A549 (cell line): ENCODE measurements around the gene PTBP2. TPM values are rescaled to one million over a fixed set of nuclear protein-coding genes. Genes with fewer than 3 reads are reported as not detected.

Experiments used
- ATAC-seq, 2 experiments: fragments of 200-7000 bp in 1 of 2; fragments of >200 bp in 1 of 2; cut with Nextera tagmentation in 1 of 2; cut with Tn5 transposase in 1 of 2; 3 replicates each; pipeline versions ENCODE4 v1.8.0 to v1.9.1; 2018 to 2020; ENCODE audit warnings: mild to moderate bottlenecking in 1 of 2, moderate library complexity in 1 of 2
- CTCF ChIA-PET: fragments of 300-600 bp; sonication (Branson Sonifier 250); formaldehyde crosslinking; extraction: SDS; loops from one replicate; lab custom pipeline; 2021; ENCODE audit warnings: antibody characterized with exemption, inconsistent platforms; lab: Yijun Ruan, JAX
- POLR2A ChIA-PET: fragments of 350-600 bp; formaldehyde crosslinking; extraction: SDS; loops from one replicate; lab custom pipeline; 2021; ENCODE audit warnings: antibody characterized with exemption, inconsistent platforms; lab: Yijun Ruan, JAX
- DNase-seq, 2 experiments: peaks; one replicate each; pipeline versions ENCODE4 v3.0.0 to v3.0.0-alpha.2; 2011 to 2016; ENCODE audit warnings: low read depth in 1 of 2, low spot score in 1 of 2
- FAIRE-seq: peaks from 2 replicates; lab custom pipeline; 2011; peaks lifted over from hg19 to GRCh38; lab: Jason Lieb, UNC
- H3K27ac ChIP-seq, 2 experiments: fragments of >200 bp; sonication (Bioruptor Twin); formaldehyde crosslinking; 3 replicates each; pipeline ENCODE4 v1.5.1; 2016 to 2017
- H3K4me1 ChIP-seq: fragments of >200 bp; sonication (Bioruptor Twin); formaldehyde crosslinking; 3 replicates; pipeline ENCODE4 v1.6.1; 2016
- H3K4me2 ChIP-seq: fragments of >200 bp; sonication (Bioruptor Twin); formaldehyde crosslinking; 3 replicates; pipeline ENCODE4 v1.6.1; 2016
- H3K4me3 ChIP-seq: fragments of >200 bp; sonication (Bioruptor Twin); formaldehyde crosslinking; 3 replicates; pipeline ENCODE4 v1.5.1; 2016
- H3K9me3 ChIP-seq: fragments of >200 bp; sonication (Bioruptor Twin); formaldehyde crosslinking; 3 replicates; pipeline ENCODE4 v1.6.1; 2016
- BHLHE40 ChIP-seq: IDR thresholded peaks from 2 replicates; pipeline ENCODE4 v1.6.1; 2012; ENCODE audit warnings: low read depth, low read length, inconsistent platforms
- CBX8 ChIP-seq: fragments of 200-600 bp; sonication (generic); IDR thresholded peaks from 2 replicates; pipeline ENCODE4 v1.6.1; 2016
- CEBPB ChIP-seq, 2 experiments: fragments of >200 bp in 1 of 2; sonication (Bioruptor Twin) in 1 of 2; formaldehyde crosslinking in 1 of 2; IDR thresholded peaks; 2 replicates each; pipeline ENCODE4 v1.6.1; 2012 to 2016
- CHD2 ChIP-seq: fragments of 150-350 bp; IDR thresholded peaks from 2 replicates; pipeline ENCODE4 v1.6.1; 2014; ENCODE audit warnings: low read length; ENCODE audit not compliant: partially characterized antibody
- EP300 ChIP-seq, 2 experiments: fragments of >200 bp; sonication (Bioruptor Twin); formaldehyde crosslinking; IDR thresholded peaks; 2 replicates in 1 of 2; 3 replicates in 1 of 2; pipeline ENCODE4 v1.6.1; 2016 to 2017
- FOSL2 ChIP-seq, 2 experiments: fragments of 450-650 bp in 1 of 2; fragments of >200 bp in 1 of 2; sonication (Bioruptor Twin) in 1 of 2; formaldehyde crosslinking; IDR thresholded peaks; 2 replicates each; pipeline versions ENCODE4 v1.5.0 to v1.6.1; 2016 to 2020; ENCODE audit warnings: mild to moderate bottlenecking in 1 of 2, moderate library complexity in 1 of 2
- HDAC2 ChIP-seq: fragments of 200-600 bp; sonication (generic); IDR thresholded peaks from 2 replicates; pipeline ENCODE4 v1.6.1; 2016
- HEYL ChIP-seq: fragments of 250-450 bp; sonication (Bioruptor Pico); IDR thresholded peaks from 2 replicates; pipeline ENCODE4 v1.8.0; 2021; ENCODE audit warnings: mild to moderate bottlenecking, moderate library complexity
- HOXA7 ChIP-seq: fragments of 250-450 bp; sonication (Bioruptor Pico); IDR thresholded peaks from 2 replicates; pipeline ENCODE4 v1.5.0; 2020; ENCODE audit warnings: mild to moderate bottlenecking, moderate library complexity
- HOXB5 ChIP-seq: fragments of 250-450 bp; sonication (Bioruptor Pico); IDR thresholded peaks from 2 replicates; pipeline ENCODE4 v1.5.0; 2020; ENCODE audit warnings: mild to moderate bottlenecking, moderate library complexity
- MAFK ChIP-seq: fragments of 450-650 bp; IDR thresholded peaks from 2 replicates; pipeline ENCODE4 v1.6.1; 2014; ENCODE audit not compliant: partially characterized antibody
- MAZ ChIP-seq: fragments of 150-350 bp; IDR thresholded peaks from 2 replicates; pipeline ENCODE4 v1.6.1; 2014; ENCODE audit warnings: antibody characterized with exemption, low read depth, low read length, borderline replicate concordance
- NFE2L2 ChIP-seq: fragments of 150-350 bp; conservative IDR thresholded peaks from 2 replicates; pipeline ENCODE4 v1.6.1; 2014; ENCODE audit warnings: low read length
- NPAS2 ChIP-seq: fragments of 250-450 bp; sonication (Bioruptor Pico); IDR thresholded peaks from 2 replicates; pipeline ENCODE4 v1.8.0; 2022; ENCODE audit warnings: mild to moderate bottlenecking, moderate library complexity, borderline replicate concordance
- NR3C1 ChIP-seq: fragments of >200 bp; sonication (Bioruptor Twin); formaldehyde crosslinking; IDR thresholded peaks from 3 replicates; pipeline ENCODE4 v1.6.1; 2017
- POLR2A ChIP-seq: IDR thresholded peaks from 2 replicates; pipeline ENCODE4 v1.6.1; 2012; ENCODE audit warnings: mild to moderate bottlenecking, low read length
- POLR2AphosphoS2 ChIP-seq: conservative IDR thresholded peaks from 2 replicates; pipeline ENCODE4 v1.6.1; 2012; ENCODE audit warnings: low read length, improper control_type of control experiment, inconsistent platforms
- RAD21 ChIP-seq, 2 experiments: fragments of >200 bp in 1 of 2; sonication (Bioruptor Twin) in 1 of 2; formaldehyde crosslinking in 1 of 2; IDR thresholded peaks in 1 of 2; conservative IDR thresholded peaks in 1 of 2; 2 replicates in 1 of 2; 3 replicates in 1 of 2; pipeline ENCODE4 v1.6.1; 2012 to 2018; ENCODE audit warnings: inconsistent platforms in 1 of 2
- RCOR1 ChIP-seq: fragments of 150-350 bp; IDR thresholded peaks from 2 replicates; pipeline ENCODE4 v1.6.1; 2014; ENCODE audit warnings: antibody characterized with exemption, low read length, low read depth
- RFX5 ChIP-seq: fragments of 450-650 bp; IDR thresholded peaks from 2 replicates; pipeline ENCODE4 v1.7.1; 2014; ENCODE audit warnings: antibody characterized with exemption, mild to moderate bottlenecking, moderate library complexity
- RNF2 ChIP-seq: fragments of 200-600 bp; sonication (generic); IDR thresholded peaks from 2 replicates; pipeline ENCODE4 v1.6.1; 2016; ENCODE audit warnings: low read depth, mild to moderate bottlenecking, antibody characterized with exemption, moderate library complexity, borderline replicate concordance
- SMC3 ChIP-seq: fragments of >200 bp; sonication (Bioruptor Twin); formaldehyde crosslinking; IDR thresholded peaks from 3 replicates; pipeline ENCODE4 v1.6.1; 2018; ENCODE audit warnings: inconsistent platforms
- ZC3H11A ChIP-seq: fragments of 450-650 bp; IDR thresholded peaks from 2 replicates; pipeline ENCODE4 v1.6.1; 2014; ENCODE audit warnings: antibody characterized with exemption, mild to moderate bottlenecking
- ZNF302 ChIP-seq: fragments of 250-450 bp; sonication (Bioruptor Pico); IDR thresholded peaks from 2 replicates; pipeline ENCODE4 v1.9.0; 2021; ENCODE audit warnings: inconsistent platforms, mild to moderate bottlenecking, moderate library complexity
- ZSCAN20 ChIP-seq: fragments of 250-450 bp; sonication (Bioruptor Pico); IDR thresholded peaks from 2 replicates; pipeline ENCODE4 v1.8.0; 2022; ENCODE audit warnings: mild to moderate bottlenecking, moderate library complexity
- WGBS: methylation state at CpG from one replicate; pipeline ENCODE4 v1.1.6; 2017; ENCODE audit errors: missing lambda C conversion rate; 5-methylcytosine and 5-hydroxymethylcytosine counted together
- polyA plus RNA-seq, 4 experiments: library from polyadenylated mRNA; depleted of rRNA in 3 of 4; stranded (reverse); fragments of >200 nt; fragmentation: RNase III in 1 of 4; extraction: RNeasy Plus Mini Kit Qiagen cat#74134 plus additional on column Dnase treatment in 1 of 4; gene quantifications; 2 replicates in 3 of 4; 3 replicates in 1 of 4; pipeline ENCODE4 v1.2.3, GENCODE V29; 2011 to 2017
- TF ChIP-seq, protein P1 (sequence below): fragments of 450-650 bp; IDR thresholded peaks from 2 replicates; pipeline ENCODE4 v1.6.1; 2014; ENCODE audit warnings: antibody characterized with exemption
- TF ChIP-seq, protein P2 (sequence below): IDR thresholded peaks from 2 replicates; pipeline ENCODE4 v1.6.1; 2012; ENCODE audit warnings: low read depth, borderline replicate concordance
- TF ChIP-seq, protein P3 (sequence below): fragments of >200 bp; sonication (Bioruptor Twin); formaldehyde crosslinking; IDR thresholded peaks from 2 replicates; pipeline ENCODE4 v1.6.1; 2016
- TF ChIP-seq, protein P4 (sequence below): IDR thresholded peaks from 2 replicates; pipeline ENCODE4 v1.6.1; 2012

PTBP2 gene
- polyA plus RNA-seq, 2 of the 4 experiments (the other 2 are of a cell fraction), result 6.1 to 20.2 TPM

DNA sequence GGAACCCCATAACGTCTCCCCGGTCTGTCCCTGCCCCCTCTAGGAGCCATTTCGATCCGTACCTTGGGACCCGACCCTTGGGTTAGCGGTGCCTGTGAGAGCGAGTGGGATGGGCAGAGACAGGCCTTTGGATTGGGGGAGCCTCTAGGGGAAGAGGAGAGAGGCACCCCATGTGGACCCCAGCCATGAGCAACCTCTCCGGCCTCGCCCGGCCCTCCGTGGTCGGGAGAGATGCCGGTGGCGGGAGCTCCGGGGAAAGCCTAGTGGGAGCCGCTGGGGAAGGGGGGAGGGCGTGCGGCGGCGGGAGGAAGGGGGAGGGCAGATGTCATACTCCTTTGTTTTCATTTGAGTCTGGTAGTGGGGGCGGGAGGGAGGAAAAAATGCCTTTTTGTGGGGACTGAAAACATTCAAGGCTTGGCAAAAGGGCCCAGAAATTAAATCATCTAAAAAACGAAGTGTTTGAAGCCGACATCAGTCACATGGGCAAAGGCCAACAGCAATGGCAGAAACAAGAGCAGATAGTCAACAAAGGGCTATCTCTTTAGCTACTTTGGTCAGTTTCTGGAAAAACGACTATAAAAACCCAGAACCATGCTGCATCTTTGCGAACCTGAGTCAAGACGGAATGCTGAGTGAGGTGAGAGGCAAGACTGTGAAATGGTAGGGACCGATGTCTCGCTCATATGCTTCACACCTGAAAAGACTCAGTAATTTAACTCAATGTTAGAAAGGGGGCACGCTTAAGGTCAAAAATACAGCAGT lies 758 bp downstream of the PTBP2 start:
- peak; percentile 26 to 46 for DNase-seq
- no peak for TF ChIP-seq CHD2
- H3K27ac ChIP-seq, result peak overlapping the region; percentile 97 to 98
- ChIA-PET CTCF (no interaction called here), POLR2A (interaction anchor here (0.5 to 0.6 kb wide), 2 partner anchors 13 to 397 kb away, joined by 3 read pairs; no protein-coding TSS in a partner anchor)
- FAIRE-seq, result no peak
- WGBS, result 12% methylated on average over 11 of the region's 29 CpGs
- H3K4me2 ChIP-seq, result peak overlapping the region; percentile 95
- H3K4me3 ChIP-seq, result peak overlapping the region; percentile 98
- ATAC-seq, result peak; percentile 81 to 86
- peaks cover 6% of the 10 kb centered on the region; the same call in 2 of the 3 replicates for H3K4me1 ChIP-seq
- no peaks in the 10 kb centered on the region for H3K9me3 ChIP-seq

DNA sequence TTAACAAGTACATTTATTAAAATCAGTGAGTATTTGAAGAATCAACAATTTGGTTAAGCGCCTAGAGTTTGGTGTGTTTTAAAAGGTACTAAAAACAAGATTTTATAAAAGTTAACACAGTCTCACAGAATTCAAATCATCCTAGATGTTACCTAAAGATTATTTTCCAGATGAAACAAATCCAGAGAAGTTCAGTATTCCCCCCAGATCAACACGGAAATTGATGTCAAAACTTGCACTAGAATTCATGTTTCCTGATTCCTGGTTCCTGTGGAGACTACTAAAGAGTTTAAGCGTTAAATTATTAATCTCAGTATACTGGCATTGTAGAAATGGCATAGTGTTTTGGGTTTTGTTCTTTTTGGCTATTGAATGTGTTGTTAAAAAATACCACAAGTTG lies 1.4 kb downstream of the PTBP2 start:
- DNase-seq (no peak), ATAC-seq (no peak), FAIRE-seq (no peak)
- no peaks in the 10 kb centered on the region for H3K9me3 ChIP-seq
- peak overlapping the region; percentile 98 for H3K4me3 ChIP-seq
- peak overlapping the region; percentile 97 to 98; a peak in 4 of 6 replicates for H3K27ac ChIP-seq
- WGBS, result 50% methylated on average over 3 of the region's 3 CpGs
- POLR2A ChIA-PET, result no interaction called here
- peak overlapping the region; percentile 95 for H3K4me2 ChIP-seq
- CTCF ChIA-PET, result no interaction called here
- peaks cover 6% of the 10 kb centered on the region; the same call in 2 of the 3 replicates for H3K4me1 ChIP-seq
- TF ChIP-seq, protein P1, sequence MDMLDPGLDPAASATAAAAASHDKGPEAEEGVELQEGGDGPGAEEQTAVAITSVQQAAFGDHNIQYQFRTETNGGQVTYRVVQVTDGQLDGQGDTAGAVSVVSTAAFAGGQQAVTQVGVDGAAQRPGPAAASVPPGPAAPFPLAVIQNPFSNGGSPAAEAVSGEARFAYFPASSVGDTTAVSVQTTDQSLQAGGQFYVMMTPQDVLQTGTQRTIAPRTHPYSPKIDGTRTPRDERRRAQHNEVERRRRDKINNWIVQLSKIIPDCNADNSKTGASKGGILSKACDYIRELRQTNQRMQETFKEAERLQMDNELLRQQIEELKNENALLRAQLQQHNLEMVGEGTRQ, result no peak
- TF ChIP-seq, protein P2, sequence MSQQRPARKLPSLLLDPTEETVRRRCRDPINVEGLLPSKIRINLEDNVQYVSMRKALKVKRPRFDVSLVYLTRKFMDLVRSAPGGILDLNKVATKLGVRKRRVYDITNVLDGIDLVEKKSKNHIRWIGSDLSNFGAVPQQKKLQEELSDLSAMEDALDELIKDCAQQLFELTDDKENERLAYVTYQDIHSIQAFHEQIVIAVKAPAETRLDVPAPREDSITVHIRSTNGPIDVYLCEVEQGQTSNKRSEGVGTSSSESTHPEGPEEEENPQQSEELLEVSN, result no peak

DNA sequence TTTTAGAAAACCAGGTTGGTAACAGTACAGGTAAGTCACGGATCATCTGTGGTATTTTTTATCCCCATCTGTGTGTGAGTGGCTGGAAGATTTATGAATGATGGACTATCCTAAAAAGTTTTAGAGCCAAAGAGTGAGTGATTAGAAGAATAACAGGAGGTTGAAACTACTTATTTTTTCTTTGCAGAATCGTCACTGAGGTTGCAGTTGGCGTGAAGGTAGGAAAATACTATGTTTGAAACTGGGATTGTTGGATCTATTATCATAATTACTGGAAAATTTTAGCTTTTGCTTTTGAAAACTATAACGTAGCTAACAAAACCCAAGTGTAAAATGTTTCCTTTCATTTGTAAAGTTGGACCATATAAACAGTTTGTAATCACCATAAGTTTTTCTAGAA lies 1.8 kb downstream of the PTBP2 start:
- 87% methylated on average over 4 of the region's 4 CpGs for WGBS
- peak overlapping the region; percentile 95 for H3K4me2 ChIP-seq
- H3K27ac ChIP-seq, result no peak overlapping the region
- TF ChIP-seq CBX8 (no peak), NFE2L2 (no peak), MAFK (no peak), RCOR1 (no peak), RNF2 (no peak), POLR2AphosphoS2 (no peak), RFX5 (no peak), ZC3H11A (no peak), POLR2A (no peak), FOSL2 (IDR thresholded peaks at IDR 0.05) (no peak), FOSL2 (CRISPR knock-in tag; IDR thresholded peaks at IDR 0.05) (no peak), HDAC2 (no peak)
- ChIA-PET CTCF (no interaction called here), POLR2A (no interaction called here)
- H3K4me3 ChIP-seq, result peak overlapping the region; percentile 98; the same call in 2 of the 3 replicates
- H3K9me3 ChIP-seq, result no peaks in the 10 kb centered on the region
- FAIRE-seq, result no peak
- no peak for ATAC-seq
- DNase-seq, result no peak
- H3K4me1 ChIP-seq, result peaks cover 6% of the 10 kb centered on the region; the same call in 2 of the 3 replicates

DNA sequence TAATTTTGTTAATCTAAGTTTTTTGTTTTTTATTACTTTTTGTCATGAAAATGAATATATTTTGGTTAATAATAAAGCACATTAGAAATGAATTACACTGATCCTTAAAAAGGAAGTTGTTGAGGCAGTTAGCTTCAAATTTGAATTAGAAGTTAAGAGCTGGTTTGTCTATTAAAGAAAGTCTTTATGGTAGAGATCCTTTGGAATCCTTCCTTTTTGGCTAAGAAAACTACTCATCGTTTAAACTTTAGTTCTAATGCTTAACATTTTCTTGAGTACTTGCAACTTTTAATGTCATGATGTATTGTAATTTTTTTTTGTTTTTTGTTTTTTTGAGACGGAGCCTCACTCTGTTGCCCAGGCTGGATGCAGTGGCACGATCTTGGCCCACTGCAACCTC lies 2.4 kb downstream of the PTBP2 start:
- DNase-seq (no peak), FAIRE-seq (no peak), ATAC-seq (no peak)
- Histone ChIP-seq H3K9me3 (no peaks in the 10 kb centered on the region), H3K4me2 (peak overlapping the region; percentile 95; the same call in 2 of the 3 replicates), H3K27ac (no peak overlapping the region), H3K4me1 (peaks cover 6% of the 10 kb centered on the region; the same call in 2 of the 3 replicates), H3K4me3 (no peak overlapping the region)
- WGBS, result 95% methylated on average over 3 of the region's 3 CpGs
- POLR2A ChIA-PET, result no interaction called here
- CTCF ChIA-PET, result no interaction called here
- no peak for TF ChIP-seq ZSCAN20
- TF ChIP-seq NFE2L2, result no peak
- no peak for TF ChIP-seq EP300 (IDR thresholded peaks at IDR 0.05)
- TF ChIP-seq HEYL (CRISPR knock-in tag), result no peak
- no peak for TF ChIP-seq ZC3H11A
- TF ChIP-seq, protein P3, sequence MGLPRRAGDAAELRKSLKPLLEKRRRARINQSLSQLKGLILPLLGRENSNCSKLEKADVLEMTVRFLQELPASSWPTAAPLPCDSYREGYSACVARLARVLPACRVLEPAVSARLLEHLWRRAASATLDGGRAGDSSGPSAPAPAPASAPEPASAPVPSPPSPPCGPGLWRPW, result no peak
- no peak for TF ChIP-seq RAD21 (conservative IDR thresholded peaks at IDR 0.05 in 1 of 2, IDR thresholded peaks at IDR 0.05 in 1 of 2)
- no peak for TF ChIP-seq HOXA7 (CRISPR knock-in tag)
- no peak for TF ChIP-seq BHLHE40
- TF ChIP-seq, protein P4, sequence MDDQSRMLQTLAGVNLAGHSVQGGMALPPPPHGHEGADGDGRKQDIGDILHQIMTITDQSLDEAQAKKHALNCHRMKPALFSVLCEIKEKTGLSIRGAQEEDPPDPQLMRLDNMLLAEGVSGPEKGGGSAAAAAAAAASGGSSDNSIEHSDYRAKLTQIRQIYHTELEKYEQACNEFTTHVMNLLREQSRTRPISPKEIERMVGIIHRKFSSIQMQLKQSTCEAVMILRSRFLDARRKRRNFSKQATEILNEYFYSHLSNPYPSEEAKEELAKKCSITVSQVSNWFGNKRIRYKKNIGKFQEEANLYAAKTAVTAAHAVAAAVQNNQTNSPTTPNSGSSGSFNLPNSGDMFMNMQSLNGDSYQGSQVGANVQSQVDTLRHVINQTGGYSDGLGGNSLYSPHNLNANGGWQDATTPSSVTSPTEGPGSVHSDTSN, result no peak
- no peak for TF ChIP-seq MAZ
- TF ChIP-seq NPAS2, result no peak
- TF ChIP-seq ZNF302 (CRISPR knock-in tag), result no peak
- TF ChIP-seq HOXB5 (CRISPR knock-in tag), result no peak
- TF ChIP-seq HDAC2, result no peak
- TF ChIP-seq SMC3, result no peak
- no peak for TF ChIP-seq NR3C1
- TF ChIP-seq CEBPB (IDR thresholded peaks at IDR 0.05), result no peak
